ENCODE results near the gene CDC14A.

DNA sequence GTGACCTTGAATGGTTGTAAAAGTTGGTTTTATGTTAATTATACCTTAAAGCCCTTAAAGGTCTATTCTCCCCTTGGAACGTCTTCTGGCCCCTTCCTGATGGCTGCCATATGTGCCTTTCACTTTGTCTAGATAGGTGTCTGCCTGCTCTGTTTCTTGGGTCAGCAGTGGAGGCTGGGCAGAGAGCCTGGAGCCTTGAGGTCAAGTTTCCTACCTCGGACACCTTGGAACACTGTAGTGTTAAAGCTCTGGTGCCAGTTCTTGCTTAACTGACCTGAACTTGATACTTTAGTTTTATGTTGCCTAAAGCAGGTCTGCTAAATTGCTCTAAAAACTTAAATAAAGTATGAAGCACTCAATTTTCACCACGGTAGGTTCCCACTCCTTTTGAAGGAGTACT is 86.5 kb downstream of the CDC14A start:
- TF ChIP-seq, protein P1, sequence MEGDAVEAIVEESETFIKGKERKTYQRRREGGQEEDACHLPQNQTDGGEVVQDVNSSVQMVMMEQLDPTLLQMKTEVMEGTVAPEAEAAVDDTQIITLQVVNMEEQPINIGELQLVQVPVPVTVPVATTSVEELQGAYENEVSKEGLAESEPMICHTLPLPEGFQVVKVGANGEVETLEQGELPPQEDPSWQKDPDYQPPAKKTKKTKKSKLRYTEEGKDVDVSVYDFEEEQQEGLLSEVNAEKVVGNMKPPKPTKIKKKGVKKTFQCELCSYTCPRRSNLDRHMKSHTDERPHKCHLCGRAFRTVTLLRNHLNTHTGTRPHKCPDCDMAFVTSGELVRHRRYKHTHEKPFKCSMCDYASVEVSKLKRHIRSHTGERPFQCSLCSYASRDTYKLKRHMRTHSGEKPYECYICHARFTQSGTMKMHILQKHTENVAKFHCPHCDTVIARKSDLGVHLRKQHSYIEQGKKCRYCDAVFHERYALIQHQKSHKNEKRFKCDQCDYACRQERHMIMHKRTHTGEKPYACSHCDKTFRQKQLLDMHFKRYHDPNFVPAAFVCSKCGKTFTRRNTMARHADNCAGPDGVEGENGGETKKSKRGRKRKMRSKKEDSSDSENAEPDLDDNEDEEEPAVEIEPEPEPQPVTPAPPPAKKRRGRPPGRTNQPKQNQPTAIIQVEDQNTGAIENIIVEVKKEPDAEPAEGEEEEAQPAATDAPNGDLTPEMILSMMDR (conservative IDR thresholded peaks at IDR 0.05; ENCODE audit: low read length): no peak
- no peak for TF ChIP-seq EZH2phosphoT487 (IDR thresholded peaks at IDR 0.05; ENCODE audit: borderline replicate concordance, low read depth, low read length)
